Mammary epithelial cell (primary cell): ENCODE measurements around the gene TYW1B.
"Not testable (repeated sequence)": the region's sequence is repeated elsewhere in the genome, so short reads cannot be mapped to it uniquely, and the experiment has no call there.

Experiments used
- CTCF ChIP-seq, 2 donors: IDR thresholded peaks in 1 of 2; conservative IDR thresholded peaks in 1 of 2; 2 replicates each; pipeline ENCODE4 v1.5.1; 2011 to 2012; ENCODE audit warnings: inconsistent platforms in 2 of 2, low read length in 2 of 2, mild to moderate bottlenecking in 2 of 2, control low read depth in 1 of 2, low read depth in 1 of 2; ENCODE audit not compliant: insufficient read depth in 1 of 2; ENCODE audit errors: extremely low read depth in 1 of 2
- EZH2 ChIP-seq: IDR thresholded peaks from 2 replicates; pipeline ENCODE4 v1.6.1; 2012; ENCODE audit warnings: low read length, inconsistent platforms, borderline replicate concordance

GRCh38 chr7:72607988-72608387 is 220.0 kb downstream of the TYW1B start:
- TF ChIP-seq CTCF (conservative IDR thresholded peaks at IDR 0.05 in 1 of 2, IDR thresholded peaks at IDR 0.05 in 1 of 2; ENCODE audit: extremely low read depth in 1 of 2, insufficient read depth in 1 of 2, low read depth in 1 of 2, low read length in 2 of 2); EZH2: not testable (repeated sequence)
